OCI-LY1 (cell line): ENCODE measurements around the gene AFAP1L2.

Experiments used
- CTCF ChIP-seq: fragments of 200-600 bp; sonication (generic), shearing (Covaris generic); IDR thresholded peaks from 2 replicates; pipeline ENCODE4 v1.5.1; 2017; ENCODE audit warnings: mild to moderate bottlenecking, antibody characterized with exemption, low read length, moderate library complexity, mixed read lengths
- EZH2 ChIP-seq: fragments of 200-600 bp; sonication (generic), shearing (Covaris generic); IDR thresholded peaks from 2 replicates; pipeline ENCODE4 v1.8.0; 2017; ENCODE audit warnings: borderline replicate concordance, mixed run types, mild to moderate bottlenecking, antibody characterized with exemption, low read length, moderate library complexity, mixed read lengths

DNA sequence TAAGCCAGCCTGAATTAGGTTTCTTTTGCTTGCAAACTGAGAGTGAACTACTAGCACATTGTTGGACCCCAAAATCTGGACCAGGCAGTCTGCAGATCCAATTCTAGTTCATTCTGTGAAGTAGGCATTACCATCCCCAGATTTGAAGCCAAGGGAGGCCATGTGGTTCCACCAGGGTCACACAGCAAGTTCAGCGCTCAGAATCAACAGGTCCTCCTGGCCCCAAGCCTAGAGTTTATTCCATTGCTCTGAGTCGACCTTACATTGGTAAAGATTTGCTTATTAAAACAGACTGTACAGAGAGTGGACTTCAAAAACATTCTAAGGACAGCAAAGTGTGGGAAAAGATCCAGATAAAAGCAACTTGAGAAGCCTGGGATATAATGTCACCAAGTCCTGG lies 50.9 kb downstream of the AFAP1L2 start:
- no peak for TF ChIP-seq CTCF
- no peak for TF ChIP-seq EZH2
